Activated CD4-positive, alpha-beta T cell treated with anti-CD3 and anti-CD28 coated beads, Interleukin-2, amount 50 U/mL, for 24 hours (primary cell): ENCODE measurements around the gene LRRC8A.

Experiments used
- DNase-seq, 2 donors: peaks; one replicate each; pipeline ENCODE4 v3.0.0-alpha.2; 2020; ENCODE audit warnings: low read depth in 1 of 2, low spot score in 1 of 2

The LRRC8A gene

DNA sequence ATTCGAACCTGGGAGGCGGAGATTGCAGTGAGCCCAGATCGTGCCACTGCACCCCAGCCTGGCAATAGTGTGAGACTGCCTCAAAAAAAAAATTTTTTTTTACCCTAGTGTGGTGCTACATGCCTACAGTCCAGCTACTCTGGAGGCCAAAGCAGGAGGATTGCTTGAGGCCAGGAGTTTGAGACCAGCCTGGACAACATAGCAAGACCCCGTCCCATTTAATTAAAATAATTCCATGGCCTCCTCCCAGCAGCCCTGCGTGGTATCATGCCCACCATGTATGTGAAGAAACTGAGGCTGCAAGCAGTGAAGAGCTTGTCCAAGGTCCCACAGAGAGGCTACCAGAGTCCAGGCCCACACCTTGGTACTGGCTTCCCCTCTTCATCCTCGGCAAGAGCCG lies 19.4 kb downstream of the LRRC8A start:
- DNase-seq, result no peak

DNA sequence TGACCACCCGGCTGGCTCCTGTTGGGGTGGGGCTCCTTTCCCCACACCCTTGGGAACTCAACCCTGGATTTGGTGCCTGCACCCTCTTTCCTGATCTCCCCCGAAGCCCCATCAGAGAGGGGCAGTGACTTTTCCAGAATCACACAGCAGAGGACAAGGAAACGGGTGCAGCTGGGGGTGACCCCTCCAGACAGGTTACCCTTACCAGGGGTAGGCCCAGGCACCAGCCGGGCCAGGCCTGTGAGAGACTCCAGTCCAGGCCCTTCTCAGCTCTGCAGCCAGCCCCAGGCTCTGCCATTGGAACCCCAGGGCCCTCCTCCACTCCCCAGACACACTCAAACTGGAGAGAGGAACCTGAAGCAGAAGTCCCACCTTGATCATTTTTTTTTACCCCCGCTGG lies 19.9 kb downstream of the LRRC8A start:
- no peak for DNase-seq

DNA sequence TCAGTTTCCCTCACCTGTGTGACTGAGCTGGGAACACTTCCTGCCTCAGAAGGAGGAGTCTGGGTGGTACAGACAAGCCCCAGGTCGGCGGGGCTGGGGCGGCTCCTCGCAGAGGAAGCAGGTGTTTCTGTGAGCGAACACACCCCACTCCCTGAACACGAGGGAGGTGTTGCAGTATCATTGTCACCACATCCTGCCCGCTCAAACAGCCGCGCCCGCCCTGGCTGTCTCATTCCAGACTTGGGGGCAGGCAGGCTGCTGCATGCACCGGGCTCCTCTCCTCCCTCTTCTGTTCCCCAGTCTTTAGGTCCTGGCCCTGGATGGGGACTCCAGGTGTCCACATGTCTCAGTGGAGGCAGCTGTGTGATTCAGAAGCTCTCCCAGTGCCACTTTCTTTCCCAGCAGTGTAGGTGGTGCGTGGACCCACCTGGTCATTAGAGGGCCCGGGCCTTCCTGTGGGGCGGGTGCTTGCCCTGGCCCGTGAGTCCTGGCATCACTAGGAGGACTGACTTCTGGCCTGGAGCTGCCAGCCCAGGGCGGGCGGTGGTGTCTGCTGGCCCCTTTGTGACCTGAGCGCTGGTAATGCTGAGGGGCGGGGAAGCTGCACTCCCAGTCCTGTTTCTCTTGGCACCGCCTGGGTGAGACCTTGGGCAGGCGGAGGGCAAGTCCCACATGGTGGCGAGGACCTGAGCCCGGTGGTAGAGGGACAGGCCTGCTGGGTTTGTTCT lies 20.6 kb downstream of the LRRC8A start:
- DNase-seq, result peak; percentile 62 to 80

DNA sequence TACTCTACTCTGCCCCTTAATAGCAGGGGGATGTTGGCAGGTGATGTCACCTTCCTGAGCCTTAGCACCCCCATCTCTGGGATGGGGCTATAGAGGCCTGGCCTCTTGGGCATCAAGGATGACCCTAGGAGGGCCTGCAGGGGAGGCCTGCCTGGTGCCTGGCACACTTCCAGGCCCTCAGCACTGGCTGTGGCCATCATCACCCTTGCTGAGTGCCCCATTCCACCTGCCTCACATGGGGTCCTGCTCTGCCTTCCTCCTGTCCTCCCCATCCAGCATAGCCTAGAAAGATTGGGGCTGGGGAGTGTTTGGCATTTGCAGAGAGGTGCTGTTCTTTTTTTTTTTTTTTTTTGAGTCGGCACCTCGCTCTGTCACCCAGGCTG lies 21.1 kb downstream of the LRRC8A start:
- DNase-seq, result no peak

DNA sequence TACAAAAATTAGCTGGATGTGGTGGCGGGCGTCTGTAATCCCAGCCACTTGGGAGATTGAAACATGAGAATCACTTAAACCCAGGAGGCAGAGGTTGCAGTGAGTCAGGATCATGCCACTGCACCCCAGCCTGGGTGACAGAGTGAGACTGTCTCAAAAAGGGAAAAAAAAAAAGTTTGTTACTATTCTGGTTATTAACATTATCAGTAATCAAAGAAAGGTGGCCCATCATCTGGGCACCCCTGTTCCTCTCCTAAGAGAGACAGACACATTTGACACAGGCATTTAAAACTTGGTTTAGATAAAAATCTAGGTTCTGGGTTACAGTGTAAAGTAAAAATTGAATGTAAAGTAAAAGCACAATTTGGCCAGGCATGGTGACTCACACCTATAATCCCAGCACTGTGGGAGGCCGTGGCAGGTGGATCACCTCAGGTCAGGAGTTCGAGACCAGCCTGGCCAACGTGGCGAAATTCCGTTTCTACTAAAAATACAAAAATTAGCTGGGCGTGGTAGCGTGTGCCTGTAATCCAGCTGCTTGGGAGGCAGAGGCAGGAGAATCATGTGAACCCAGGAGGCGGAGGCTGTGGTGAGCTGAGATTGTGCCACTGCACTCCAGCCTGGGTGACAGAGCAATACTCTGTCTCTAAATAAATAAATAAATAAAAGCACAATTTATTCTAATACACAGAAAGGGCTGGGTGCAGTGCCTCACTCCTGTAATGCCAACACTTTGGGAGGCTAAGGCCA lies 22.1 kb downstream of the LRRC8A start:
- no peak for DNase-seq

DNA sequence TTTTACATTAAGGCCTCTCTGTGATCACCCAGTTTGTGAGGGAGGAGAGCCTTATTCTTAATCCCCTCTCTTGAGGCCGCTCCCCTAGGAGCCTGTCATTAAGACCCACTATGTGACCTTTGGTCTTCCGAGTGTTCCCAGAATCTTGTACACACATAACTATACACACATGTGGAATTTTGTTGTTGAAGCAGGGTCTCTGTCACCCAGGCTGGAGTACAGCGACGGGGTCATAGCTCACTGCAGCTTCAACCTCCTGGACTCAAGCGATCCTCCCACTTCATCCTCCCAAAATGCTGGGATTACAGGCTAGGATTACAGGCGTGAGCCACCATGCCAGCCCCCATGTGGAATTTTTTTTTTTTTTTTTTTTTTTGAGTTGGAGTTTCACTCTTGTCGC lies 24.0 kb downstream of the LRRC8A start:
- DNase-seq, result no peak

DNA sequence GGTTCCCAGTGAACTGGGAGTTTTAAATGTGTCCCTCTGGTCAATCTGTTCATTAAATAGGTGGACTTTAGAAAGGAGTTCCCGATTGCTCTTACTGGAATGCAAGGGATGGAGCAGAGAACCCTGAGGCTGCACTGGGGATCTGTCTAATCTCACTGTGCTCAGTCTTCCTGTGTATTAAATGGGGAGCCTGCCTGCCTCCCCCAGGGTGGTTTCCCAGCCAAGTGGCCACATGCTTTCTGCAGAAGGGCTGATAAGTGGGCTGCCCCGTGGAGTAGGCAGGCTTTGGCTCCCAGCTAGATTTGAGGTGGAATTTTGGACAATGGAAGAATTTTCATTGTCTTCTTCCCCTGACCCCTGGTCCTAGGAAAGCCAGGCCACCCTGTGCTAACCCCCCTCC lies 24.8 kb downstream of the LRRC8A start:
- no peak for DNase-seq

DNA sequence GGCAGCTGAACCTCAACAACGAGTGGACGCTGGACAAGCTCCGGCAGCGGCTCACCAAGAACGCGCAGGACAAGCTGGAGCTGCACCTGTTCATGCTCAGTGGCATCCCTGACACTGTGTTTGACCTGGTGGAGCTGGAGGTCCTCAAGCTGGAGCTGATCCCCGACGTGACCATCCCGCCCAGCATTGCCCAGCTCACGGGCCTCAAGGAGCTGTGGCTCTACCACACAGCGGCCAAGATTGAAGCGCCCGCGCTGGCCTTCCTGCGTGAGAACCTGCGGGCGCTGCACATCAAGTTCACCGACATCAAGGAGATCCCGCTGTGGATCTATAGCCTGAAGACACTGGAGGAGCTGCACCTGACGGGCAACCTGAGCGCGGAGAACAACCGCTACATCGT lies 26.4 kb downstream of the LRRC8A start:
- no peak for DNase-seq

DNA sequence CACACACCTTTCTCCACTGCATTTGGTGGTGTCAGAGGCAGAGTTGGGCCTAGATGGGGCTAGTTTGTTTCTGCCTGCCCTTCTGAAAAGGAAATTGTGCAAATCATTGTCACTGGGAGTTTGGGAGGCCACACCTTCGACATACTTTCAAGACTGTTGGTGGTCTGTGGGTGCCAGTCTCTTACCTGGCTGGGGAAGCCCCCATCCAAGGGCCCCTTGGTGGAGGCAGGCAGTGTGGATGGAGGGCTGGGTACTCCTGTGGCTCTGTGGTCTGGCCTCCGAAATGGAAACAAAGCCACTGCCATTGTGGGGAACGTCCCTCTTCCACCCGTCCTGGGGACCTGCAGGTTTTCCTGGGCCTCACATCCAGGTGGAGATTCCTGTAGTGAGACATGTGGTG lies 27.9 kb downstream of the LRRC8A start:
- no peak for DNase-seq

DNA sequence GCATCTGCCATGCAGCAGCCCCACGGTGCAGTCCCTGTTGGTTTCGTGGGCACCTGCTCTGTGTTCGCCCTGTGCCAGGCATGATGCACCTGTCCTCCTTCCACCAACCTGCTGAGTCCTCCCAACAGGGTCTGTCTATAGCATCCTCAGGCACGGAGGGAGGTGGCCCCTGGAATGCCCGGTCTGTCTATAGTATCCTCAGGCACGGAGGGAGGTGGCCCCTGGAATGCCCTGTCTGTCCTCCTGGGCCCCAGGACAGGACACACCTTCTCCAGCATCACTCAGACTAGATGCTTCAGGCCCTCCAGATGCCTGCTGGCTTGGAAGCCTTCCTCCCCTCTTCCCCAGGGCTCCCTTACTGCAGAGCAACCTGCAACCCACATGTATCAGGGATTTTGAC lies 29.0 kb downstream of the LRRC8A start:
- no peak for DNase-seq

DNA sequence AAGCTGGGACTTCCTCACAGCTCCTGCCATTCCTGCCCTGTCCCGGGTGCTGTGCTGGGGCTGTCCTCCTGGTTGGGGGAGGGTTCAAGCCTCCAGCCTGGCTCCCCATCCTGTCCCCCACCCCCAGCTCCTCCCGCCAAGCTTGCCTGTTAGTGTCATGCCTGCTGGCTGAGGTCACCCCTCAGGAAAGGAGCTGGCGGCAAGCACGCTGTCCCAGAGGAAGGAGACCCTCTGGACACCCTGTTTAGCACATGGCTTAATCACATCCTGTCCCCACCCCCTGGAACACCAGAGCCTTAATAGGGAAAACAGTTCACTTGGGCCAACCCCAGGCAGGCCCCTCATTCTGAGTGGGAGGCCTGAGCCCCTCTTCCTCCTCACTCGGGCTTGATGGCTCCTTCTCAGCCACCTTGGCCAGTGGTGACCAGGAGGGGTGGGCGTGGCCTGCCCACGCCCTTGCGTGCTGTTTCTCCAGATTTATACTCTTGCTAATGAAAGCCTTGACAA lies 29.6 kb downstream of the LRRC8A start:
- DNase-seq, result no peak

DNA sequence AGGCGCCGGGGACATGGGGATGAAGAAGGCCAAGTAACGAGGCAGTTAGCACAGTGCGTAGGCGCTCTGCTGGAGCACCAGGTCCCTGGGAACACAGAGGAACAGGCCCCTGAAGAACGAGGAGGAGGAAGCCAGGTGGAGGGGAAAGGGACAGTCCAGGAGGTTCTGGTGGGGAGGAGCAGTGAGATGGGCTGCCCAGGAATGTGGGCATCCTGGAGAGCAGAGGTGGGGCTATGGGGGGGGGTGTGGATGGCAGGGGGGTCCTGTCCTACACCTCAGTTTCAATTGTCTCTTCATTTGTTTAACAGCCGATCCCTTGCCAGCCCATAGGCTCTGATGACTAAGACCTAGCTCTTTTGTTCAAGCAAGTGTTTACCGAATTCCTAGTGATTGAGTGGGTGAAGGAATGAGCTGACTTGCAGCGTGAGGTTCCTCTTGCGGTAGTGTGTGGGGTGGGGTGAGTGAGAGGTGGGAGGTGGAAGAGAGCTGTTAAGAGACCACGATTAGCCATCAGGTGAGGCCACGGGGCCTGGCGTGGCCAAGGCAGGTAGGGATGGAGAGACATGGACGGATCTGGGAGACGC lies 30.4 kb downstream of the LRRC8A start:
- DNase-seq, result no peak

DNA sequence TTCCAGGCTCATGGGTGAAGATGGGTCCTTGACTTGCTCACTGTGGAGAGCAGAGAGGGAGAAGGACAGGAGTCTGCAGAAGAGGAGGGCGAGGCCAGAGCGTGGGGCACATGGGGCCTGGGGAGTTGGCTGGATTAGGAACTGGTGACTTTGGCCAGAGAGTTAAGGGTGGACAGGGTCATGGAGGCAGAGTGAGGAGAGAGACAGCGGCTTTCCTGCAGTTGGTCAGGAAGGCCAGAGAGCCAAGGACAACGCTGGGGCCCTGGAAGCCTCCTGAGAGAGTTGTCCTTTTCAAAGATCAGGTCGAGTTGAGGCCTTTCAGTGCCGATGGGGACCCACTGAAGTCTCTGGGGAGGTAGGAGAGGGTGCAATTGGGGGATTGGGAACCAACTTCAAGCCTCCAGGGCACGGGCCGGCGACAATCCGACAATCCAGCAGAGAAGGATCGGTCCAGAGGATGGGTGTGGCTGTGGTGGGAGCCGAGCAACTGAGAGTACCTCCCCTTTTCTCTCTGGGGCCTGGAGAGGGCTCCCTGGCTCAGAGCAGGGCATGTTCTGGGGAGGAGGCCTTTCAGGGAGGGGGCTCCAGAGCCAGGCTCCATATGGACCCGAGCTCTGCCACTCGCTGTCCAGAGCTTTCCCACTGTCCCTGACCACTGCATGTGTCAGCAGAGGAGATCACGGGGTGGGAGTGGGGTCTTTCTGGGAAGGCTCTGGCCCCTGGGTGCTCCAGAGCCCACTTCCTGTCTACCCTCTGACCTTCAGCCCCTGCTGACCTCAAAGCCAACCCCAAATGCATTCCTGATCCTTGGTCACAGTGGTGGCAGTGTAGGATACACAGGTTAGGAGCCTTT lies 31.3 kb downstream of the LRRC8A start:
- DNase-seq, result no peak

DNA sequence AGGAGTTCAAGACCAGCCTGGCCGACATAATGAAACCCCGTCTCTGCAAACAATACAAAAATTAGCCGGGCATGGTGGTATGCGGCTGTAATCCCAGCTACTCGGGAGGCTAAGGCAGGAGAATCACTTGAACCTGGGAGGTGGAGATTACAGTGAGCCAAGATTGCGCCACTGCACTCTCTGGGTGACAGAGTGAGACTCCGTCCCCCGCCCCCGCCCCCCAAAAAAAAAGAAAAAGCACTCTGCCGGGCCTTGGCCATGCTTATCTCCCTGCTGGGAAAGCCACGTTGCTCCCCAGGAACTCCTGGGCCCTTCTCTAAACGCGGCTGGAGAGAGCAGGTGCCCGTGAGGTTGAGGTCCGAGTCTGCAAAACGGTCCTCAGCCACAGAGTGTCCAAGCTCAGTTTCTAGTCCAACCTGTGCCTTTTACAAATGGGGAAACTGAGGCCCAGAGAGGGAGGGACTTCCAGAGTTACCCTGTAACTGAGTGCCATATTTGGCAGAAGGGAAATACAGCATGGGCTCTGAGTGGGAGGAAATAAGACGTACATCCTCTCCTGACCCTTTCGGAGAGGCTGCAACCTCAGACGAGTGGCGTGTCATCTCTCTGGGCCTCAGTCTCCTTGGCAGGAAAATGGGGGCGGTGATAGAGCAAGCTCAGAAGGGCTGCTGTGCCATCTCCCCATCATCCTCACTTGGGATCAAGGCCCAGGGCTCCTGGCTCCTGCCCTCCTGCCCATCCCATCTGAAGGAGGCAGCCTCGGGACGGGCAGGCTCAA lies 32.3 kb downstream of the LRRC8A start:
- DNase-seq, result no peak

DNA sequence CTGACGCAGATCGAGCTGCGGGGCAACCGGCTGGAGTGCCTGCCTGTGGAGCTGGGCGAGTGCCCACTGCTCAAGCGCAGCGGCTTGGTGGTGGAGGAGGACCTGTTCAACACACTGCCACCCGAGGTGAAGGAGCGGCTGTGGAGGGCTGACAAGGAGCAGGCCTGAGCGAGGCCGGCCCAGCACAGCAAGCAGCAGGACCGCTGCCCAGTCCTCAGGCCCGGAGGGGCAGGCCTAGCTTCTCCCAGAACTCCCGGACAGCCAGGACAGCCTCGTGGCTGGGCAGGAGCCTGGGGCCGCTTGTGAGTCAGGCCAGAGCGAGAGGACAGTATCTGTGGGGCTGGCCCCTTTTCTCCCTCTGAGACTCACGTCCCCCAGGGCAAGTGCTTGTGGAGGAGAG lies 34.3 kb downstream of the LRRC8A start:
- no peak for DNase-seq

DNA sequence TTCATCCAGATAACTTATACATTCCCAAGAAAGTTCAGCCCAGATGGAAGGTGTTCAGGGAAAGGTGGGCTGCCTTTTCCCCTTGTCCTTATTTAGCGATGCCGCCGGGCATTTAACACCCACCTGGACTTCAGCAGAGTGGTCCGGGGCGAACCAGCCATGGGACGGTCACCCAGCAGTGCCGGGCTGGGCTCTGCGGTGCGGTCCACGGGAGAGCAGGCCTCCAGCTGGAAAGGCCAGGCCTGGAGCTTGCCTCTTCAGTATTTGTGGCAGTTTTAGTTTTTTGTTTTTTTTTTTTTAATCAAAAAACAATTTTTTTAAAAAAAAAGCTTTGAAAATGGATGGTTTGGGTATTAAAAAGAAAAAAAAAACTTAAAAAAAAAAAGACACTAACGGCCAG lies 34.8 kb downstream of the LRRC8A start:
- DNase-seq, result no peak

DNA sequence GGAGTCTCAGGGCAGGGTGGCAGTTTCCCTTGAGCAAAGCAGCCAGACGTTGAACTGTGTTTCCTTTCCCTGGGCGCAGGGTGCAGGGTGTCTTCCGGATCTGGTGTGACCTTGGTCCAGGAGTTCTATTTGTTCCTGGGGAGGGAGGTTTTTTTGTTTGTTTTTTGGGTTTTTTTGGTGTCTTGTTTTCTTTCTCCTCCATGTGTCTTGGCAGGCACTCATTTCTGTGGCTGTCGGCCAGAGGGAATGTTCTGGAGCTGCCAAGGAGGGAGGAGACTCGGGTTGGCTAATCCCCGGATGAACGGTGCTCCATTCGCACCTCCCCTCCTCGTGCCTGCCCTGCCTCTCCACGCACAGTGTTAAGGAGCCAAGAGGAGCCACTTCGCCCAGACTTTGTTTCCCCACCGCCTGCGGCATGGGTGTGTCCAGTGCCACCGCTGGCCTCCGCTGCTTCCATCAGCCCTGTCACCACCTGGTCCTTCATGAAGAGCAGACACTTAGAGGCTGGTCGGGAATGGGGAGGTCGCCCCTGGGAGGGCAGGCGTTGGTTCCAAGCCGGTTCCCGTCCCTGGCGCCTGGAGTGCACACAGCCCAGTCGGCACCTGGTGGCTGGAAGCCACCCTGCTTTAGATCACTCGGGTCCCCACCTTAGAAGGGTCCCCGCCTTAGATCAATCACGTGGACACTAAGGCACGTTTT lies 35.4 kb downstream of the LRRC8A start:
- no peak for DNase-seq

DNA sequence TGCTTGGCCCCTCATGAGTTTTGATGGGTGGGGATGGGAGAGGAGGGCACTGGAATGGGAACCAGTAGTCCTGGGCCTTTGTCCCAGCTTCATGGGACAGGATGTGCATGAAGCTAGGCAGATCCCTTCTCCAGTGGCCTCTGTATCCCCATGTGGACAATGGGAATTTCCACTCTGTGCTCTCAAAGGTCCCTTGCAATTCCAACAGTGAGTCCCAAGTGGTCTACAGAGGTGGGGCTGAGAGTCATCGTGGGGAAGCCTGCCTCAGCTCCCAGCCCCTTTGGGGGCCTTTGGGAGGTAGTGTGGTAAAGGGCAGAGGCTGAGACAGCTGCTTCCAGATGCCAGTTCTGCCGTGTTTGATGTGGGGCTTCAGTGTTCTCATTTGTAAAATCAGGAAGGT lies 37.0 kb downstream of the LRRC8A start:
- no peak for DNase-seq

DNA sequence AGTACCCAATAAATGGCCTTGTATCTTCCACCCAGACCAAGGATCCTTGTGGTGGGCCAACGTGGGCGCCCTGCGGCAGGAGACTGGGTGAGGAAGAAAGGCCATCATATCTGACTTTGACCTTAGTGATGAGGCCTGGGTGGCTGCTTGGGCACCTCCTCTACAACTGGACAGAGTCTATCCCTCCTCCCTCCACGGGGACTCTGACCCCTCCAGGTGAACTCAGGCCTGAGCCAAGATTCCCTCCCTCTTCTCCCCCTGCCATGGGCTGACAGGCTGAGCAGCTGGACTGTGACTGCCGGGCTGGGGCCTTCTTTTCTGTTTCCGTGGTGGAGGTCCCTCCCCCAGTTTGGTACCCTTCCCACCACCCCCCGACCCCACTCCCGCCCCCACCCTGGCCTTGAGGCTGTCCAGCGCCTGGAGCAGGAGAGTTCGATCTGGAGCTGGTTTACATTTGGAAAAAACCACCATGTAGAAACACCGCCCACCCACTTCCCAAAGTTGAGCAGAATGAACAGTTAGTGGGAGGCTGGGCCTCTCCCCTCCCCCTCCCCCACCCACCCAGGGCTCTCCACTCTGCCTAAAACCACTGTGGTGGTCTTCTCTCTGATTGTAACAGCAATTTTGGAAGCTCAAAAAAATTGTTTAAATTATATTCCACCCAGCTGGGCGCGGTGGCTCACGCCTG lies 37.6 kb downstream of the LRRC8A start:
- DNase-seq, result no peak
